ENCODE results near the gene SMIM11.

DNA sequence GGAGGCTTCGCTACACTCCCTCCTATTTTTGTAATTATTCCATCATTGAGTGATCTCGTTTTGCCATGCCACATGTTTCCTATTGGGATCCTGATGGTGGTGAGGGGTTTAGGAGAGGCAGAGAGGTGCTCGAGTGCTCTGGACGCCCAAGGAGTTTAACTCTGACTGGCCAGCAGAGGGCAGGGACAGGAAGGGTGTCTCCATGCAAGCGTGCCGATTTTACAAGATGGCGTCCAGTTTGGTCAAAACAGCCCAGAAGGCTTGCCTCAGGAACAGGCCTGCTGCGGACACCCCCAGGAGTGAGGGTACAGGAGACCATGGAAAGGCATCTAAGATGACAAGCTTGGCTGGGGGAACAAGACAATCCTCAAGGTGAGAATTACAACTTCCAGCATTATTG, 45.3 kb upstream of the SMIM11 start:
- TF ChIP-seq, protein P1, sequence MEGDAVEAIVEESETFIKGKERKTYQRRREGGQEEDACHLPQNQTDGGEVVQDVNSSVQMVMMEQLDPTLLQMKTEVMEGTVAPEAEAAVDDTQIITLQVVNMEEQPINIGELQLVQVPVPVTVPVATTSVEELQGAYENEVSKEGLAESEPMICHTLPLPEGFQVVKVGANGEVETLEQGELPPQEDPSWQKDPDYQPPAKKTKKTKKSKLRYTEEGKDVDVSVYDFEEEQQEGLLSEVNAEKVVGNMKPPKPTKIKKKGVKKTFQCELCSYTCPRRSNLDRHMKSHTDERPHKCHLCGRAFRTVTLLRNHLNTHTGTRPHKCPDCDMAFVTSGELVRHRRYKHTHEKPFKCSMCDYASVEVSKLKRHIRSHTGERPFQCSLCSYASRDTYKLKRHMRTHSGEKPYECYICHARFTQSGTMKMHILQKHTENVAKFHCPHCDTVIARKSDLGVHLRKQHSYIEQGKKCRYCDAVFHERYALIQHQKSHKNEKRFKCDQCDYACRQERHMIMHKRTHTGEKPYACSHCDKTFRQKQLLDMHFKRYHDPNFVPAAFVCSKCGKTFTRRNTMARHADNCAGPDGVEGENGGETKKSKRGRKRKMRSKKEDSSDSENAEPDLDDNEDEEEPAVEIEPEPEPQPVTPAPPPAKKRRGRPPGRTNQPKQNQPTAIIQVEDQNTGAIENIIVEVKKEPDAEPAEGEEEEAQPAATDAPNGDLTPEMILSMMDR (conservative IDR thresholded peaks at IDR 0.05; ENCODE audit: low read depth in 2 of 2) = peak; percentile 29 to 42; a peak in 3 of 4 replicates
- TF ChIP-seq POLR2AphosphoS5 (IDR thresholded peaks at IDR 0.05; ENCODE audit: low read depth) (no peak), EZH2 (IDR thresholded peaks at IDR 0.05; ENCODE audit: low read depth, unreplicated experiment) (no peak), NANOG (IDR thresholded peaks at IDR 0.05; ENCODE audit: borderline replicate concordance) (no peak), EZH2phosphoT487 (IDR thresholded peaks at IDR 0.05; ENCODE audit: unreplicated experiment) (no peak)
- TF ChIP-seq, protein P2, sequence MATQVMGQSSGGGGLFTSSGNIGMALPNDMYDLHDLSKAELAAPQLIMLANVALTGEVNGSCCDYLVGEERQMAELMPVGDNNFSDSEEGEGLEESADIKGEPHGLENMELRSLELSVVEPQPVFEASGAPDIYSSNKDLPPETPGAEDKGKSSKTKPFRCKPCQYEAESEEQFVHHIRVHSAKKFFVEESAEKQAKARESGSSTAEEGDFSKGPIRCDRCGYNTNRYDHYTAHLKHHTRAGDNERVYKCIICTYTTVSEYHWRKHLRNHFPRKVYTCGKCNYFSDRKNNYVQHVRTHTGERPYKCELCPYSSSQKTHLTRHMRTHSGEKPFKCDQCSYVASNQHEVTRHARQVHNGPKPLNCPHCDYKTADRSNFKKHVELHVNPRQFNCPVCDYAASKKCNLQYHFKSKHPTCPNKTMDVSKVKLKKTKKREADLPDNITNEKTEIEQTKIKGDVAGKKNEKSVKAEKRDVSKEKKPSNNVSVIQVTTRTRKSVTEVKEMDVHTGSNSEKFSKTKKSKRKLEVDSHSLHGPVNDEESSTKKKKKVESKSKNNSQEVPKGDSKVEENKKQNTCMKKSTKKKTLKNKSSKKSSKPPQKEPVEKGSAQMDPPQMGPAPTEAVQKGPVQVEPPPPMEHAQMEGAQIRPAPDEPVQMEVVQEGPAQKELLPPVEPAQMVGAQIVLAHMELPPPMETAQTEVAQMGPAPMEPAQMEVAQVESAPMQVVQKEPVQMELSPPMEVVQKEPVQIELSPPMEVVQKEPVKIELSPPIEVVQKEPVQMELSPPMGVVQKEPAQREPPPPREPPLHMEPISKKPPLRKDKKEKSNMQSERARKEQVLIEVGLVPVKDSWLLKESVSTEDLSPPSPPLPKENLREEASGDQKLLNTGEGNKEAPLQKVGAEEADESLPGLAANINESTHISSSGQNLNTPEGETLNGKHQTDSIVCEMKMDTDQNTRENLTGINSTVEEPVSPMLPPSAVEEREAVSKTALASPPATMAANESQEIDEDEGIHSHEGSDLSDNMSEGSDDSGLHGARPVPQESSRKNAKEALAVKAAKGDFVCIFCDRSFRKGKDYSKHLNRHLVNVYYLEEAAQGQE (IDR thresholded peaks at IDR 0.05; ENCODE audit: unreplicated experiment) = no peak
